PC-9 (cell line): Measurements from ENCODE around the gene SSR4.

Source experiments
- CTCF ChIP-seq: fragments of 200-600 bp; sonication (generic); conservative IDR thresholded peaks from 2 replicates; pipeline ENCODE4 v1.6.1; 2017; ENCODE audit warnings: mixed run types, antibody characterized with exemption, mild to moderate bottlenecking, moderate library complexity
- EZH2 ChIP-seq: fragments of 200-600 bp; sonication (generic); IDR thresholded peaks from 2 replicates; pipeline ENCODE4 v1.8.0; 2017; ENCODE audit warnings: antibody characterized with exemption, low read depth

- no peak for TF ChIP-seq CTCF
- no peak for TF ChIP-seq EZH2
Observed at GRCh38 chrX:153780678-153781427, 13.6 kb upstream of the SSR4 start, which contains the start of gene SRPK3.
